Measurements from ENCODE around the gene SOX13. TPM values are rescaled to one million over a fixed set of nuclear protein-coding genes. Genes with fewer than 3 reads are reported as not detected.

SOX13 gene
- total and polyA plus RNA-seq, 9 donors, result 12.0 to 43.0 (median 21.8) TPM

- peak overlapping the region; percentile 27 for H3K4me3 ChIP-seq
- H3K4me1 ChIP-seq (ENCODE audit: insufficient read depth), result peaks cover 17% of the 10 kb centered on the region
- peak overlapping the region; percentile 35 to 66 for H3K27ac ChIP-seq
- TF ChIP-seq EP300 (IDR thresholded peaks at IDR 0.05), result no peak
- peak; percentile 85 to 97 (median 87) for TF ChIP-seq CTCF (IDR thresholded peaks at IDR 0.05)
- peak; percentile 11 for TF ChIP-seq POLR2A (IDR thresholded peaks at IDR 0.05)
- no peaks in the 10 kb centered on the region for H3K9me3 ChIP-seq
- H3K27me3 ChIP-seq, result no peaks in the 10 kb centered on the region
- intact Hi-C loops (cut with DNase I), result loop anchor here (2.0 to 10.0 kb wide), 8 partner anchors 47 to 507 kb away; partner anchors contain the start of genes SNRPE (in 1 of the 4) and SOX13 (in 1 of the 4)
- peak; percentile 77 to 86 (median 80) for DNase-seq
- 6 to 12% (median 11%) methylated on average over 28 to 29 of the region's 29 CpGs for WGBS, 3 donors
- no peaks in the 10 kb centered on the region for H3K36me3 ChIP-seq
Observed at GRCh38 chr1:204128964-204129896, 56.3 kb downstream of the SOX13 start.

- H3K27me3 ChIP-seq, result no peaks in the 10 kb centered on the region
- WGBS, 3 donors, result 24 to 50% (median 26%) methylated on average over 4 of the region's 4 CpGs
- peak overlapping the region; percentile 12 to 66 for H3K27ac ChIP-seq
- peaks cover 17% of the 10 kb centered on the region for H3K4me1 ChIP-seq (ENCODE audit: insufficient read depth)
- H3K36me3 ChIP-seq, result no peaks in the 10 kb centered on the region
- H3K9me3 ChIP-seq, result no peaks in the 10 kb centered on the region
- no peak for TF ChIP-seq CTCF (IDR thresholded peaks at IDR 0.05)
- no peak for TF ChIP-seq POLR2A (IDR thresholded peaks at IDR 0.05)
- intact Hi-C loops (cut with DNase I), result no loop called here
- peak; percentile 51 to 74 (median 62) for DNase-seq
- H3K4me3 ChIP-seq, result no peak overlapping the region
Observed at GRCh38 chr1:204130178-204130577, 57.3 kb downstream of the SOX13 start.

- Histone ChIP-seq H3K27ac (peak overlapping the region; percentile 0 to 66), H3K27me3 (no peaks in the 10 kb centered on the region), H3K9me3 (no peaks in the 10 kb centered on the region), H3K4me1 (ENCODE audit: insufficient read depth) (peaks cover 17% of the 10 kb centered on the region), H3K36me3 (no peaks in the 10 kb centered on the region), H3K4me3 (no peak overlapping the region)
- TF ChIP-seq POLR2A (IDR thresholded peaks at IDR 0.05), result no peak
- TF ChIP-seq EP300 (IDR thresholded peaks at IDR 0.05), result no peak
- TF ChIP-seq CTCF (IDR thresholded peaks at IDR 0.05), result no peak
- intact Hi-C loops (cut with DNase I), result no loop called here
- 25 to 32% (median 31%) methylated on average over 11 of the region's 11 CpGs for WGBS, 3 donors
- peak; percentile 77 to 87 (median 84) for DNase-seq
Observed at GRCh38 chr1:204130981-204131892, 58.3 kb downstream of the SOX13 start.

DNA sequence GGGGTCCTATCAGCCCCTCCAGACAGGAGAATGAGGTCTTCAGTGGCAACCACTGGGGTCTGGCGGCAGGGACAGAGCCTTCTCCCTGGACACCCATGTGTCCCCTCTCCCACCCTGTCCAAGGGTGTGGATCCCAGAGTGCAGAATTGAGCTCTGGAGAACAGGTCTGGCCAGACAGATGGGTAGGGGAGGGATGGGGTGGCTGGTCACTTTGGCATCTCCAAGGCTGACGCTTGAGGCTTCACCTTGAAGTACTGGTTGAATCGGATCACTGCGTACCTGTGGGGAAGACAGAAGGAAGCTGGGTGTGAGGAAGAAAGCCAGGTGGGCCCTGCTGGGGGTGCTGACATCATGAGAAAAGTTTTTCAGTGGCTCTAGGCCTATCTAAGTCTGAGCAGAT lies 59.1 kb downstream of the SOX13 start:
- peaks cover 17% of the 10 kb centered on the region for H3K4me1 ChIP-seq (ENCODE audit: insufficient read depth)
- no peaks in the 10 kb centered on the region for H3K27me3 ChIP-seq
- TF ChIP-seq CTCF (IDR thresholded peaks at IDR 0.05) (no peak), EP300 (IDR thresholded peaks at IDR 0.05) (no peak), POLR2A (IDR thresholded peaks at IDR 0.05) (no peak)

More for the DNA sequence above, 59.1 kb downstream of the SOX13 start:
- Histone ChIP-seq H3K9me3 (no peaks in the 10 kb centered on the region), H3K36me3 (no peaks in the 10 kb centered on the region), H3K4me3 (no peak overlapping the region), H3K27ac (peak overlapping the region in 1 of 2 donors; percentile 66)
- 91 to 95% (median 91%) methylated on average over 4 of the region's 4 CpGs for WGBS, 3 donors
- no peak for DNase-seq
- intact Hi-C loops (cut with DNase I), result no loop called here
